NCI-H510A (cell line): ENCODE data around the gene ADH7.
"Not testable (repeated sequence)": the region's sequence is repeated elsewhere in the genome, so short reads cannot be mapped to it uniquely, and the experiment has no call there.

ENCODE experiments used
- DNase-seq: peaks from one replicate; lab custom pipeline; 2025; lab: John Stamatoyannopoulos, UW

The ADH7 gene

GRCh38 chr4:99379571-99379970, 55.6 kb downstream of the ADH7 start:
- DNase-seq, result no peak

- DNase-seq, result no peak
Observed at GRCh38 chr4:99378876-99379275, 56.3 kb downstream of the ADH7 start.

GRCh38 chr4:99377341-99377740, 57.8 kb downstream of the ADH7 start:
- not testable (repeated sequence) for DNase-seq

GRCh38 chr4:99372464-99372863, 62.7 kb downstream of the ADH7 start:
- DNase-seq, result not testable (repeated sequence)

- DNase-seq, result not testable (repeated sequence)
Observed at GRCh38 chr4:99367817-99368216, 67.3 kb downstream of the ADH7 start.

- DNase-seq, result no peak
Observed at GRCh38 chr4:99366491-99366890, 68.7 kb downstream of the ADH7 start.

- DNase-seq, result no peak
Observed at GRCh38 chr4:99362768-99363167, 72.4 kb downstream of the ADH7 start.
